Measurements from ENCODE around the gene MC1R. TPM values are rescaled to one million over a fixed set of nuclear protein-coding genes. Genes with fewer than 3 reads are reported as not detected.

Gene MC1R
- total and polyA plus RNA-seq, 10 of the 15 experiments (the other 5 are each of a cell fraction or from before 2014, with no cell fraction given), result 0.06 to 2.3 (median 0.45) TPM

DNA sequence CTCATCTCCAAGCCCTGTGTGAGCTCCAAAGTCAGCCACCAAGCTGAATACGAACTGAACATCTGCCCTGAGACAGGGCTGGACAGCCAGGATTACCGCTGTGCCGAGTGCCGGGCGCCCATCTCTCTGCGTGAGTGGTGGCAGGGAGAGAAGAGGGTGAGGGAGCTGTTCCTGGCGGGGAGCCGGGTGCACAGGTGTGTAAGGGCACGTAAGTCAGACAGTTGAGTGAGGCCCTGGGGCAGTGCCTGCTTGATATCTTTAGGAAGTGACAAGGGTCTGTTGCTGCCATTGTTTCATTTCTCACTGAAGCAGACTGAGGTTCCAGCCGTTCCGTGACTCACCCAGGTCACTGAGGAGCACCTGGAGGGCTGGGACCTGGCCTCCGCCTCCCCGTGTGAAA lies 42.3 kb downstream of the MC1R start:
- ChIA-PET CTCF (no interaction called here), SMC1A (ENCODE audit: uncharacterized antibody, unreplicated experiment) (no interaction called here), POLR2A (no interaction called here), RAD21 (ENCODE audit: unreplicated experiment) (no interaction called here)
- FAIRE-seq, result no peak
- Histone ChIP-seq H3K4me1 (ENCODE audit: control insufficient read depth, insufficient read depth, low read length) (no peaks in the 10 kb centered on the region), H2AFZ (ENCODE audit: control insufficient read depth, low read depth, low read length) (no peak overlapping the region), H4K20me1 (ENCODE audit: control insufficient read depth, insufficient read depth) (no peaks in the 10 kb centered on the region), H3K4me3 (no peak overlapping the region), H3K9me3 (replicated peaks; ENCODE audit: control insufficient read depth, insufficient read depth, low read length) (no peaks in the 10 kb centered on the region), H3K4me2 (ENCODE audit: control insufficient read depth, insufficient read depth) (no peak overlapping the region), H3K79me2 (ENCODE audit: control insufficient read depth, insufficient read depth, low read length) (no peaks in the 10 kb centered on the region), H3K27ac (ENCODE audit: control insufficient read depth, insufficient read depth) (no peak overlapping the region), H3K9ac (ENCODE audit: control insufficient read depth, insufficient read depth, low read length) (no peak overlapping the region), H3K27me3 (replicated peaks in 1 of 2; ENCODE audit: control insufficient read depth in 2 of 2, insufficient read depth in 2 of 2, low read length in 1 of 2) (no peaks in the 10 kb centered on the region), H3K36me3 (ENCODE audit: control insufficient read depth in 2 of 2, insufficient read depth in 2 of 2, low read length in 1 of 2) (peaks cover 0 to 5% of the 10 kb centered on the region in 2 experiments)
- TF ChIP-seq, protein P1, sequence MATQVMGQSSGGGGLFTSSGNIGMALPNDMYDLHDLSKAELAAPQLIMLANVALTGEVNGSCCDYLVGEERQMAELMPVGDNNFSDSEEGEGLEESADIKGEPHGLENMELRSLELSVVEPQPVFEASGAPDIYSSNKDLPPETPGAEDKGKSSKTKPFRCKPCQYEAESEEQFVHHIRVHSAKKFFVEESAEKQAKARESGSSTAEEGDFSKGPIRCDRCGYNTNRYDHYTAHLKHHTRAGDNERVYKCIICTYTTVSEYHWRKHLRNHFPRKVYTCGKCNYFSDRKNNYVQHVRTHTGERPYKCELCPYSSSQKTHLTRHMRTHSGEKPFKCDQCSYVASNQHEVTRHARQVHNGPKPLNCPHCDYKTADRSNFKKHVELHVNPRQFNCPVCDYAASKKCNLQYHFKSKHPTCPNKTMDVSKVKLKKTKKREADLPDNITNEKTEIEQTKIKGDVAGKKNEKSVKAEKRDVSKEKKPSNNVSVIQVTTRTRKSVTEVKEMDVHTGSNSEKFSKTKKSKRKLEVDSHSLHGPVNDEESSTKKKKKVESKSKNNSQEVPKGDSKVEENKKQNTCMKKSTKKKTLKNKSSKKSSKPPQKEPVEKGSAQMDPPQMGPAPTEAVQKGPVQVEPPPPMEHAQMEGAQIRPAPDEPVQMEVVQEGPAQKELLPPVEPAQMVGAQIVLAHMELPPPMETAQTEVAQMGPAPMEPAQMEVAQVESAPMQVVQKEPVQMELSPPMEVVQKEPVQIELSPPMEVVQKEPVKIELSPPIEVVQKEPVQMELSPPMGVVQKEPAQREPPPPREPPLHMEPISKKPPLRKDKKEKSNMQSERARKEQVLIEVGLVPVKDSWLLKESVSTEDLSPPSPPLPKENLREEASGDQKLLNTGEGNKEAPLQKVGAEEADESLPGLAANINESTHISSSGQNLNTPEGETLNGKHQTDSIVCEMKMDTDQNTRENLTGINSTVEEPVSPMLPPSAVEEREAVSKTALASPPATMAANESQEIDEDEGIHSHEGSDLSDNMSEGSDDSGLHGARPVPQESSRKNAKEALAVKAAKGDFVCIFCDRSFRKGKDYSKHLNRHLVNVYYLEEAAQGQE (IDR thresholded peaks at IDR 0.05; ENCODE audit: low read depth, low read length), result no peak
- TF ChIP-seq NR2F1 (conservative IDR thresholded peaks at IDR 0.05) (no peak), ATF7 (IDR thresholded peaks at IDR 0.05; ENCODE audit: low read depth) (no peak), BCLAF1 (IDR thresholded peaks at IDR 0.05) (no peak), HDAC2 (IDR thresholded peaks at IDR 0.05) (no peak), BHLHE40 (IDR thresholded peaks at IDR 0.05; ENCODE audit: borderline replicate concordance in 1 of 2, low read depth in 2 of 2, low read length in 1 of 2) (no peak), BACH1 (IDR thresholded peaks at IDR 0.05; ENCODE audit: borderline replicate concordance) (no peak), CEBPZ (IDR thresholded peaks at IDR 0.05; ENCODE audit: low read depth, low read length) (no peak), POLR2AphosphoS2 (IDR thresholded peaks at IDR 0.05; ENCODE audit: low read depth, low read length) (no peak)
- TF ChIP-seq, protein P2, sequence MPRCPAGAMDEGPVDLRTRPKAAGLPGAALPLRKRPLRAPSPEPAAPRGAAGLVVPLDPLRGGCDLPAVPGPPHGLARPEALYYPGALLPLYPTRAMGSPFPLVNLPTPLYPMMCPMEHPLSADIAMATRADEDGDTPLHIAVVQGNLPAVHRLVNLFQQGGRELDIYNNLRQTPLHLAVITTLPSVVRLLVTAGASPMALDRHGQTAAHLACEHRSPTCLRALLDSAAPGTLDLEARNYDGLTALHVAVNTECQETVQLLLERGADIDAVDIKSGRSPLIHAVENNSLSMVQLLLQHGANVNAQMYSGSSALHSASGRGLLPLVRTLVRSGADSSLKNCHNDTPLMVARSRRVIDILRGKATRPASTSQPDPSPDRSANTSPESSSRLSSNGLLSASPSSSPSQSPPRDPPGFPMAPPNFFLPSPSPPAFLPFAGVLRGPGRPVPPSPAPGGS (IDR thresholded peaks at IDR 0.05; ENCODE audit: borderline replicate concordance, insufficient read depth, low read depth, low read length, poor library complexity, severe bottlenecking), result no peak
- BruUV-seq (replicated peaks), result no TSS peak
- intact Hi-C loops (cut with micrococcal nuclease; ENCODE audit: unreplicated experiment), result no loop called here
- 94% methylated on average over 13 of the region's 13 CpGs for WGBS (ENCODE audit: insufficient coverage, insufficient replicate concordance, low lambda C conversion rate, missing lambda C conversion rate)
- DNase-seq (ENCODE audit: low read depth, low spot score), result no peak
- in situ Hi-C loops (cut with MboI), result no loop called here
- no peak for ATAC-seq
